Lower leg skin (tissue), 4 donors: ENCODE results near the gene VWA2. TPM values are rescaled to one million over a fixed set of nuclear protein-coding genes. Genes with fewer than 3 reads are reported as not detected.
A peak's percentile ranks its signal among the peaks of the same experiment; 100 is the strongest.

ENCODE experiments used
- DNase-seq, 2 donors: peaks; one replicate each; pipeline ENCODE4 v3.0.0-alpha.2; 2019; ENCODE audit warnings: low spot score in 2 of 2
- H3K4me3 ChIP-seq: fragments of 200-600 bp; sonication (generic); 2 replicates; pipeline ENCODE4 v1.5.1; 2017; ENCODE audit warnings: mild to moderate bottlenecking, low read depth; ENCODE audit not compliant: poor library complexity, severe bottlenecking
- CTCF ChIP-seq, 3 donors: fragments of 450-650 bp; IDR thresholded peaks; one replicate each; pipeline ENCODE4 v1.5.1; 2016; ENCODE audit warnings: antibody characterized with exemption in 3 of 3, mild to moderate bottlenecking in 3 of 3, moderate library complexity in 2 of 3
- POLR2A ChIP-seq, 2 donors: fragments of 450-650 bp; IDR thresholded peaks; one replicate each; pipeline ENCODE4 v1.6.1; 2016 to 2017; ENCODE audit warnings: antibody characterized with exemption in 2 of 2, mild to moderate bottlenecking in 1 of 2, moderate library complexity in 1 of 2
- WGBS, 2 donors: methylation state at CpG; one replicate each; pipeline ENCODE4 v1.1.5; 2018; 5-methylcytosine and 5-hydroxymethylcytosine counted together
- intact Hi-C: fragments of 100-400 bp; cut with DNase I; formaldehyde crosslinking; loops from one replicate; pipeline ENCODE4 v1.15.0; 2023; ENCODE audit warnings: low total_unique reads
- total RNA-seq, 4 donors: library from RNA; depleted of rRNA; stranded (reverse); fragments of >200 nt; gene quantifications; one replicate each; pipeline ENCODE4 v1.1.0, GENCODE V29; 2016

VWA2 gene
- total RNA-seq, 4 donors from 2014 or later: 14.2 to 21.7 (median 20.6) TPM

- TF ChIP-seq CTCF (IDR thresholded peaks at IDR 0.05) (no peak), POLR2A (IDR thresholded peaks at IDR 0.05) (no peak)
- intact Hi-C loops: no loop called here
- peak in 1 of 2 donors; percentile 68 for DNase-seq
- no peak overlapping the region for H3K4me3 ChIP-seq
- WGBS, 2 donors: 58 to 65% methylated on average over 19 to 23 of the region's 23 CpGs
These were observed 81.4 kb downstream of the VWA2 start for GRCh38 chr10:114320249-114321116.

- TF ChIP-seq POLR2A (IDR thresholded peaks at IDR 0.05) (no peak), CTCF (IDR thresholded peaks at IDR 0.05) (no peak)
- intact Hi-C loops: no loop called here
- no peak for DNase-seq
- 86 to 87% methylated on average over 5 of the region's 5 CpGs for WGBS, 2 donors
- H3K4me3 ChIP-seq: no peak overlapping the region
These were observed 83.3 kb downstream of the VWA2 start for GRCh38 chr10:114322344-114322743.

DNA sequence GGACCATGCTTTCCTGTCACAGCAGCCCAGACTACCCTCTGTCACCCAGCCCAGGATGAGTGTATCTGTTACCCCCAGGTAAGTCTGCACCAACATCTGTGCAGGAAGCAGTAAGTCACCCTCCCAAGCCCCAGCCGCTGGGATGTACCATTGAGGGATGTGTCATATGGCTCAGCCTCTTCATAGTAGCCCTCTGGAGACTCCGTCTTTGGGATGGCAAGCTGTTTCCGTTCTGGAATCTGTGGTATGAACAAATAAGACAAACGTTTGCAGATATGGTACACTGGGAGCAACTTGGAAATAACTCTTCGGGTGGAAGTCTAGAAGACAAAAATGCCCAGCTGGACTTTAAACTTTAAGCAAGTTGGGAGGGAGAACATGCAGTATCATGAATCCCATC, 84.0 kb downstream of the VWA2 start:
- WGBS, 2 donors: 84 to 85% methylated on average over 5 of the region's 5 CpGs
- no peak overlapping the region for H3K4me3 ChIP-seq
- DNase-seq: no peak
- intact Hi-C loops: no loop called here
- TF ChIP-seq CTCF (IDR thresholded peaks at IDR 0.05) (no peak), POLR2A (IDR thresholded peaks at IDR 0.05) (no peak)

GRCh38 chr10:114326795-114327194, 87.7 kb downstream of the VWA2 start:
- intact Hi-C loops: no loop called here
- WGBS, 2 donors: 88 to 90% methylated on average over 2 of the region's 2 CpGs
- H3K4me3 ChIP-seq: no peak overlapping the region
- no peak for DNase-seq
- no peak for TF ChIP-seq CTCF (IDR thresholded peaks at IDR 0.05)
- TF ChIP-seq POLR2A (IDR thresholded peaks at IDR 0.05): no peak

- H3K4me3 ChIP-seq: no peak overlapping the region
- intact Hi-C loops: no loop called here
- no peak for TF ChIP-seq POLR2A (IDR thresholded peaks at IDR 0.05)
- TF ChIP-seq CTCF (IDR thresholded peaks at IDR 0.05): no peak
- no peak for DNase-seq
- 84 to 86% methylated on average over 12 to 15 of the region's 15 CpGs for WGBS, 2 donors
These were observed 88.7 kb downstream of the VWA2 start for GRCh38 chr10:114327537-114328440.
